ENCODE measurements around the gene BCAR1. TPM values are rescaled to one million over a fixed set of nuclear protein-coding genes. Genes with fewer than 3 reads are reported as not detected.

The BCAR1 gene
- total RNA-seq, 1 donor from 2014 or later: 125 TPM

GRCh38 chr16:75252946-75253911, 1.8 kb upstream of the BCAR1 start:
- no peak overlapping the region for H3K4me3 ChIP-seq (ENCODE audit: low read depth, low read length)
- TF ChIP-seq CTCF (conservative IDR thresholded peaks at IDR 0.05; ENCODE audit: low read depth, low read length): no peak

GRCh38 chr16:75252049-75252864, 833 bp upstream of the BCAR1 start:
- DNase-seq (ENCODE audit: low read depth): no peak
- H3K4me3 ChIP-seq (ENCODE audit: low read depth, low read length): peak overlapping the region; percentile 17
- no peak for TF ChIP-seq CTCF (conservative IDR thresholded peaks at IDR 0.05; ENCODE audit: low read depth, low read length)

More at GRCh38 chr16:75252946-75253911, 1.8 kb upstream of the BCAR1 start:
- no peak for DNase-seq (ENCODE audit: low read depth)

- no peak for TF ChIP-seq CTCF (conservative IDR thresholded peaks at IDR 0.05; ENCODE audit: low read depth, low read length)
- H3K4me3 ChIP-seq (ENCODE audit: low read depth, low read length): peak overlapping the region; percentile 96
- DNase-seq (ENCODE audit: low read depth): no peak
Observed at GRCh38 chr16:75250809-75251279, 580 bp downstream of the BCAR1 start.

- no peak for DNase-seq (ENCODE audit: low read depth)
- peak overlapping the region; percentile 96 for H3K4me3 ChIP-seq (ENCODE audit: low read depth, low read length)
- no peak for TF ChIP-seq CTCF (conservative IDR thresholded peaks at IDR 0.05; ENCODE audit: low read depth, low read length)
Observed at GRCh38 chr16:75250089-75250808, 1.2 kb downstream of the BCAR1 start.

GRCh38 chr16:75249441-75249840, 2.0 kb downstream of the BCAR1 start:
- H3K4me3 ChIP-seq (ENCODE audit: low read depth, low read length): peak overlapping the region; percentile 96
- TF ChIP-seq CTCF (conservative IDR thresholded peaks at IDR 0.05; ENCODE audit: low read depth, low read length): no peak
- no peak for DNase-seq (ENCODE audit: low read depth)
